ENCODE measurements around the gene MED29. TPM values are rescaled to one million over a fixed set of nuclear protein-coding genes. Genes with fewer than 3 reads are reported as not detected.

MED29 gene
- total RNA-seq, 1 donor: 19.9 TPM

GRCh38 chr19:39407660-39408391 is 16.6 kb downstream of the MED29 start:
- Histone ChIP-seq H3K9me3 (ENCODE audit: low read depth, low read length) (no peaks in the 10 kb centered on the region), H3K27ac (ENCODE audit: low read depth, low read length) (peak overlapping the region; percentile 84), H3K79me2 (ENCODE audit: insufficient read depth, low read length) (peaks cover 27% of the 10 kb centered on the region), H3K4me2 (ENCODE audit: insufficient read depth, low read length) (peak overlapping the region; percentile 96), H3K27me3 (ENCODE audit: insufficient read depth, low read length) (no peaks in the 10 kb centered on the region), H2AFZ (ENCODE audit: low read length) (no peak overlapping the region), H3K36me3 (ENCODE audit: insufficient read depth, low read length) (peaks cover 13% of the 10 kb centered on the region), H4K20me1 (ENCODE audit: insufficient read depth, low read length) (peaks cover 28% of the 10 kb centered on the region), H3K4me1 (ENCODE audit: insufficient read depth, low read length) (peaks cover 31% of the 10 kb centered on the region), H3K4me3 (ENCODE audit: insufficient read depth, low read length) (peak overlapping the region; percentile 83)
- TF ChIP-seq CTCF (IDR thresholded peaks at IDR 0.05; ENCODE audit: extremely low read depth, low read depth, low read length): no peak
- peak; percentile 93 for DNase-seq (ENCODE audit: insufficient read length, low spot score, missing footprints)

- peak overlapping the region; percentile 83 for H3K4me3 ChIP-seq (ENCODE audit: insufficient read depth, low read length)
- no peak overlapping the region for H2AFZ ChIP-seq (ENCODE audit: low read length)
- peak; percentile 87 for DNase-seq (ENCODE audit: insufficient read length, low spot score, missing footprints)
- peaks cover 13% of the 10 kb centered on the region for H3K36me3 ChIP-seq (ENCODE audit: insufficient read depth, low read length)
- H3K79me2 ChIP-seq (ENCODE audit: insufficient read depth, low read length): peaks cover 34% of the 10 kb centered on the region
- peaks cover 28% of the 10 kb centered on the region for H4K20me1 ChIP-seq (ENCODE audit: insufficient read depth, low read length)
- no peaks in the 10 kb centered on the region for H3K27me3 ChIP-seq (ENCODE audit: insufficient read depth, low read length)
- H3K9me3 ChIP-seq (ENCODE audit: low read depth, low read length): no peaks in the 10 kb centered on the region
- H3K27ac ChIP-seq (ENCODE audit: low read depth, low read length): peak overlapping the region; percentile 84
- no peak for TF ChIP-seq CTCF (IDR thresholded peaks at IDR 0.05; ENCODE audit: extremely low read depth, low read depth, low read length)
- peaks cover 25% of the 10 kb centered on the region for H3K4me1 ChIP-seq (ENCODE audit: insufficient read depth, low read length)
- H3K4me2 ChIP-seq (ENCODE audit: insufficient read depth, low read length): peak overlapping the region; percentile 96
These were observed 17.4 kb downstream of the MED29 start for GRCh38 chr19:39408392-39409207.

GRCh38 chr19:39409208-39410016 is 18.2 kb downstream of the MED29 start:
- Histone ChIP-seq H3K4me1 (ENCODE audit: insufficient read depth, low read length) (peaks cover 29% of the 10 kb centered on the region), H4K20me1 (ENCODE audit: insufficient read depth, low read length) (peaks cover 34% of the 10 kb centered on the region), H3K79me2 (ENCODE audit: insufficient read depth, low read length) (peaks cover 42% of the 10 kb centered on the region), H3K36me3 (ENCODE audit: insufficient read depth, low read length) (peaks cover 13% of the 10 kb centered on the region), H3K9me3 (ENCODE audit: low read depth, low read length) (no peaks in the 10 kb centered on the region), H3K4me3 (ENCODE audit: insufficient read depth, low read length) (peak overlapping the region; percentile 83), H3K27ac (ENCODE audit: low read depth, low read length) (peak overlapping the region; percentile 84), H3K4me2 (ENCODE audit: insufficient read depth, low read length) (peak overlapping the region; percentile 96), H2AFZ (ENCODE audit: low read length) (no peak overlapping the region), H3K27me3 (ENCODE audit: insufficient read depth, low read length) (no peaks in the 10 kb centered on the region)
- DNase-seq (ENCODE audit: insufficient read length, low spot score, missing footprints): peak; percentile 98
- no peak for TF ChIP-seq CTCF (IDR thresholded peaks at IDR 0.05; ENCODE audit: extremely low read depth, low read depth, low read length)

All from osteoblast (primary cell).